ENCODE results near the gene MLH3. TPM values are rescaled to one million over a fixed set of nuclear protein-coding genes. Genes with fewer than 3 reads are reported as not detected.

MLH3 gene
- total and polyA plus RNA-seq, 10 of the 15 experiments (the other 5 are each of a cell fraction or from before 2014, with no cell fraction given) = 12.6 to 31.2 (median 19.6) TPM

GRCh38 chr14:75091251-75091650, 40.0 kb upstream of the MLH3 start:
- ChIA-PET POLR2A (no interaction called here), RAD21 (ENCODE audit: unreplicated experiment) (interaction anchor here (0.6 to 2.0 kb wide), 2 partner anchors 28 to 1955 kb away, joined by 3 to 6 read pairs; partner anchors contain the start of genes ACYP1 and PSEN1), CTCF (interaction anchor here (0.7 to 7.2 kb wide), 8 partner anchors 10 to 229 kb away, joined by 3 to 129 read pairs (median 4); no protein-coding TSS in a partner anchor), SMC1A (ENCODE audit: uncharacterized antibody, unreplicated experiment) (interaction anchor here (1.2 to 3.9 kb wide), 4 partner anchors 130 to 231 kb away, joined by 3 to 14 read pairs (median 9); no protein-coding TSS in a partner anchor)
- Histone ChIP-seq H3K36me3 (ENCODE audit: control insufficient read depth in 2 of 2, insufficient read depth in 2 of 2, low read length in 1 of 2) (peaks cover 0 to 13% of the 10 kb centered on the region in 2 experiments), H4K20me1 (ENCODE audit: control insufficient read depth, insufficient read depth) (no peaks in the 10 kb centered on the region), H3K4me1 (ENCODE audit: control insufficient read depth, insufficient read depth, low read length) (no peaks in the 10 kb centered on the region), H3K27ac (ENCODE audit: control insufficient read depth, insufficient read depth) (no peak overlapping the region), H3K27me3 (replicated peaks in 1 of 2; ENCODE audit: control insufficient read depth in 2 of 2, insufficient read depth in 2 of 2, low read length in 1 of 2) (no peaks in the 10 kb centered on the region), H3K9ac (ENCODE audit: control insufficient read depth, insufficient read depth, low read length) (no peak overlapping the region), H3K79me2 (ENCODE audit: control insufficient read depth, insufficient read depth, low read length) (no peaks in the 10 kb centered on the region), H3K4me3 (no peak overlapping the region), H3K9me3 (replicated peaks; ENCODE audit: control insufficient read depth, insufficient read depth, low read length) (no peaks in the 10 kb centered on the region), H2AFZ (ENCODE audit: control insufficient read depth, low read depth, low read length) (no peak overlapping the region), H3K4me2 (ENCODE audit: control insufficient read depth, insufficient read depth) (no peak overlapping the region)
- TF ChIP-seq SUZ12 (IDR thresholded peaks at IDR 0.05; ENCODE audit: unreplicated experiment) (no peak), TAF1 (IDR thresholded peaks at IDR 0.05; ENCODE audit: borderline replicate concordance, low read depth, low read length) (no peak), USF1 (IDR thresholded peaks at IDR 0.05; ENCODE audit: borderline replicate concordance, extremely low read length, insufficient read depth, low read depth, low read length) (no peak), EED (IDR thresholded peaks at IDR 0.05; ENCODE audit: low read depth) (no peak), HDGF (IDR thresholded peaks at IDR 0.05) (no peak), CHD4 (IDR thresholded peaks at IDR 0.05) (no peak), CBX3 (IDR thresholded peaks at IDR 0.05; ENCODE audit: borderline replicate concordance, low read depth) (no peak), KDM1A (IDR thresholded peaks at IDR 0.05; ENCODE audit: borderline replicate concordance) (no peak)
- ATAC-seq = no peak
- in situ Hi-C loops (cut with MboI) (loop anchor here (5.0 kb wide), 1 partner anchor 239 kb away; no protein-coding TSS in a partner anchor), intact Hi-C loops (cut with micrococcal nuclease; ENCODE audit: unreplicated experiment) (no loop called here)
- BruUV-seq (replicated peaks) = no TSS peak
- WGBS (ENCODE audit: insufficient coverage, insufficient replicate concordance, low lambda C conversion rate, missing lambda C conversion rate) = 97% methylated on average over 8 of the region's 8 CpGs
- FAIRE-seq = no peak
- no peak for DNase-seq (ENCODE audit: low read depth, low spot score)
